Measurements from ENCODE around the gene TMEM107.
A peak's percentile ranks its signal among the peaks of the same experiment; 100 is the strongest.

The TMEM107 gene

DNA sequence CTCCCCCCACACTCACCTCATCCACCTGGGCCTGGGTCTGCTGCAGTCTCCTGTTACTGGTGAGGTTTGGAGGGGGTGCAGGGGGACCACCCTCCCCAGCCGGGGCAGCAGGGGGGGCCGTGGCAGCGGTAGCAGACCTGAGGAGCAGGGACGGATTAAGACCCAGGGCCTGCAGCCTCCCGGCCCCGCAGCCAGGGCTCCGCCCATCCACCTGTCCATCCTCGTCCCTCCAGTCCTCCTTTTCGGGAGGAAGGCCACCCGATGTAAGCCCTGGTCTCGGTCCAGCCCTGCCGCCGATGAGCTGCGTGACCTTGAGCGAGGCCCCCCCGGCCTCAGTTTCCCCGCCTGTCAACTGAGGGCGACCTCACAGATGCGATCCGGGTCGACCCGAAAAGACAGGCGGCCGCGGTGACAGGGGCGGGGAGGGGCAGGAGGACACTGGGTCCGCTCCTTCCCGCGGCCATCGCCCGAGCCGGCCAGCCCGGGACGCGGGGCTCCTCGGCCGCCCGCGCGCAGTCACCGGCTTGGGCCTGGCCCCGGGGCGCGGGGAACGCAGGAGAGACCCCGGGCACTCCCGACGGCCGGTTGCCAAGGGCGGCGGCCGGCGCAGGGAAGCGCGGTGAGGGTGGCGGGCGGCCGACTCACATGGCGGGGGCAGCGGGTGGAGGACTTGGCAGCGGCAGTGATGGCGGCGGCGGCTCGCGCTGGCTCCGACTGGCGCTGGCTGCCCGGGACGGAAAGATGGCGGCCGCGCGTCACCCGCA, 13.8 kb downstream of the TMEM107 start, which contains the start of gene VAMP2:
Gene VAMP2, minus strand, starts transcription at position 716 of the 764 bp plus-strand sequence. Its CDS starts 69 bp downstream, at position 647.
- DNase-seq (ENCODE audit: low read depth in 2 of 2), result peak in 1 of 2 donors; percentile 72

- no peak for DNase-seq (ENCODE audit: low read depth in 2 of 2)
Observed at GRCh38 chr17:8161289-8162232, 14.6 kb downstream of the TMEM107 start.

GRCh38 chr17:8160741-8161221, 15.4 kb downstream of the TMEM107 start:
- no peak for DNase-seq (ENCODE audit: low read depth in 2 of 2)

GRCh38 chr17:8160224-8160577, 16.0 kb downstream of the TMEM107 start:
- no peak for DNase-seq (ENCODE audit: low read depth in 2 of 2)

GRCh38 chr17:8159459-8160223, 16.5 kb downstream of the TMEM107 start:
- no peak for DNase-seq (ENCODE audit: low read depth in 2 of 2)

GRCh38 chr17:8159032-8159400, 17.2 kb downstream of the TMEM107 start:
- no peak for DNase-seq (ENCODE audit: low read depth in 2 of 2)

DNA sequence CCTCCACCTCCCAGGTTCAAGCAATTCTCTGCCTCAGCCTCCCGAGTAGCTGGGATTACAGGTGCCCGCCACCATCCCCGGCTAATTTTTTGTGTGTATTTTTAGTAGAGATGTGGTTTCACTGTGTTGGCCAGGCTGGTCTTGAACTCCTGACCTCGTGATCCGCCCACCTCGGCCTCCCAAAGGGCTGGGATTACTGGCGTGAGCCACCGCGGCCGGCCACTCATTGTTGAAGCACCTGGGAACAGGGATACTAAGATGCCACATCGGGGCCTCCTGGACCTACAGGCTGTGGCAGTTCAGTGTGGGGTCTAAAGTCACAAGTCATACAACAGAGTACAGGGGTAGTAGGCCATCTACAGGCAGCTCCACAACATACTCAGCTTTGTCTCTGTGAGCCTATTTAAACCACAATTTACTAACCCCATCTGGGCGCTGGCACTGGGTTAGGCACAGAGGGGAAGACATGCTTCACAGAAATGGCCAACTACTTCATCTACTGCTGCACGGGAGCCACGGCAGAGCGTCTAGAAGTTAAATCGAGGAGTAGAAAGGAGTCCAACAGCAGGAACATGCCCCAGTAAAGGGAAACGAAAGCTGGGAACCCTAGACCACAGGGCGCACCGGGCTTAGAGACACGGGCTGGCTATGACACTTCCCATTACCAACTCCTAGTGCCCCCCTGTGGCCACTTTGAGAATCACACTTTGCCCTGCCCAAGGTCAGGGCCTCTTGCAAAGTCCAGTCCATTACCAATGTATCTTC, 17.7 kb downstream of the TMEM107 start:
- peak; percentile 81 to 83 for DNase-seq (ENCODE audit: low read depth in 2 of 2)

DNA sequence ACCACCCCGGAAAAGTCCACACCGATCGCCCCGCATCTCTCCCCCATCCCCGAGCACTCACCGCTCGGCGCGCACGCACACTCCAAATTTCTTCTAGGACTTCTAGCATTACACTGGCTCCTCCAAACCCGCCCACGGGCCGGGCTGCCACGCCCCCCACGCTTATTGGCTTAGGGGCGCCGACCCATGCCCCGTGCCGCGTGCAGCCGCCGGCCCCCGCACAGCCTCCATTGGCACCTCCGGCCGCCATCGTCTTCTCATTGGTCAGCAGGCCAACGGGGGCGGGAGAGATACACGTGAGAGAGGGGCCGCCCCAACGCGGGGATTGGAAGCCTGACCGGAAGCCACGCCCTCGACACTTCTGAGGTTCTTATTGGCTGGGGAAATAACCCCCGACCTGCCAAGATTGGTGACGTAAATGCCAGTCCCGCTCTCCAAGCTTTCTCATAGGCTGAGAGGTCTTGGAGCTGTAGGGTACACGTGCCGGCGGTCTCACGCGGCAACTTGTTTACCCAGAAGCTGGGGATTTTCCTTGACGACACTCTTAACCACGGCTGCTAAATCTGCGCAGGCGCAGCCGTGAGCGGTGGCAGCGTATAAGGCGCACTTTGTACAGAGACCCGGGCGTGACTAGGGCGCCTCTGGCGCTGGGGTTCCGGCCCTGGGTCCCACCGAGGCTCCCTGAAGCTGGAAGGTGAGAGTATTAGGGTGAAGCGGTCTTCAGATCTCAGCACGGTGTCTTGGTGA, 19.8 kb downstream of the TMEM107 start:
- DNase-seq (ENCODE audit: low read depth in 2 of 2), result peak; percentile 99

DNA sequence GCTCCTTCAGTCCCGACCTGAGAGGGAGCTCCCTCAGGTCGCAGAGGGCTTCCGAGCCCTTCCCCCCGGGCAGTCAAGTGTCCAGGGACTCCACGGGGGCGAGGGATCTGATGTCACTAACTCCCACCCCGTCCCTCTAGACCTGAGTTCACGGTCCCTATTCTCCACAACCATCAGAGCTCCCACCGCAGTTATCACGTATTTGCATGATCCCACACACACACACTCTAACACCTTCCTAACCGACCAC, 20.3 kb downstream of the TMEM107 start:
- no peak for DNase-seq (ENCODE audit: low read depth in 2 of 2)

DNA sequence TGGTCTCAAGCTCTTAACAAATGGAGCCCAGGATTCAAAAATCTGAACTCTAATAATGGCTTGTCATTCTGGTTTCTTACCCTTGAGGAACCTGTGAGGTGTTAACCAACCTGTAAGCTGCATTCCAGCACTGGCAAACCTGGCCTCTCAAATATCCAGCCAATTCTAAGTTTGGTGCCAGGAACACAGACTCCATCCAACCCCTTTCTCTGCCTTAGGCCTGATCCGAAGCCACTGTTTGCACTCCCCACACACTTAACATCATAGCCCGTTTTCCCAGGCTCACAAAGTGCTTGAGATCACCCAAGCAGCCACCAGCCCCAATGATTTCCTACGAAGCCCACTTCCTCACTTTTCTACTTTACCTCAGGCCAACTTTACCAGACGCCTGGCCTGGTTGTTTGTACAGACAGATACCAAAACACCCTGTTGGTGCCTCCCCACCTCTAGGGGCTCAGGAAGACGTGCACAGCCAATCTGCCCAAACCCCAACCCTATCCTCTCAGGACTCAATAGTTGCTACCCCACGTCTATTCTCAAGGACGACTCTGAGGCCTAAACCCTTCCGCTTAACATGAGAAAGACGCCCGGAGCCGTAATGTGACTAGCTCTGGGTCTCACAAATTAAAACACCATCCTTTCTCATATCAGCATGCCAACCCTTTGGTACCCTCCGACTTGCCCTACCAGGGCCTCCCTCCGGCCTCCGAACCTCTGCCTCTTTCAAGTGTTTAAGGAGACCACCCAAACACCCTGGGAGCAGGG, 20.8 kb downstream of the TMEM107 start:
- DNase-seq (ENCODE audit: low read depth in 2 of 2), result no peak

- DNase-seq (ENCODE audit: low read depth in 2 of 2), result no peak
Observed at GRCh38 chr17:8154608-8155155, 21.5 kb downstream of the TMEM107 start.

GRCh38 chr17:8153957-8154607, 22.1 kb downstream of the TMEM107 start:
- DNase-seq (ENCODE audit: low read depth in 2 of 2), result peak; percentile 73 to 76

GRCh38 chr17:8153525-8153956, 22.6 kb downstream of the TMEM107 start:
- peak; percentile 28 to 49 for DNase-seq (ENCODE audit: low read depth in 2 of 2)

DNA sequence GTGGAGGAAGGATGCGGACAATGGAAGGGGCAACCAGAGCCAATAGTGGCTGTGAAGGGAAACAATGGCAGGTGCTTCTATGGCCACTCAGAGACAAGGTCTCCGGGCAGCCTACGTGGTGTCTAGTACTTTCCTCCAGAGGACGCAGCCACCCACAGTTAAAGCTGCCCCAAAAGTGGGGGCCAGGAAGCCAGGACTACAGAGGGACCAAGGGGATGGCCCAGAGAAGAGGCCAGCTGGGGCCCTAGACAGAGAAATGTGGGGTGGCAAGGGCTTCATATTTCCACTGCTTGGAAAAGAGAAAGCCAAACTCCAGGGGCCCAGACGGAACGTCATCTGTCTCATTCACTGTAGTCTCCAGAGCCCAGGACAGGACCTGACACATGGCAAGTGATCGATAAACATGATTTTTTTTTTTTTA, 23.1 kb downstream of the TMEM107 start:
- no peak for DNase-seq (ENCODE audit: low read depth in 2 of 2)

DNA sequence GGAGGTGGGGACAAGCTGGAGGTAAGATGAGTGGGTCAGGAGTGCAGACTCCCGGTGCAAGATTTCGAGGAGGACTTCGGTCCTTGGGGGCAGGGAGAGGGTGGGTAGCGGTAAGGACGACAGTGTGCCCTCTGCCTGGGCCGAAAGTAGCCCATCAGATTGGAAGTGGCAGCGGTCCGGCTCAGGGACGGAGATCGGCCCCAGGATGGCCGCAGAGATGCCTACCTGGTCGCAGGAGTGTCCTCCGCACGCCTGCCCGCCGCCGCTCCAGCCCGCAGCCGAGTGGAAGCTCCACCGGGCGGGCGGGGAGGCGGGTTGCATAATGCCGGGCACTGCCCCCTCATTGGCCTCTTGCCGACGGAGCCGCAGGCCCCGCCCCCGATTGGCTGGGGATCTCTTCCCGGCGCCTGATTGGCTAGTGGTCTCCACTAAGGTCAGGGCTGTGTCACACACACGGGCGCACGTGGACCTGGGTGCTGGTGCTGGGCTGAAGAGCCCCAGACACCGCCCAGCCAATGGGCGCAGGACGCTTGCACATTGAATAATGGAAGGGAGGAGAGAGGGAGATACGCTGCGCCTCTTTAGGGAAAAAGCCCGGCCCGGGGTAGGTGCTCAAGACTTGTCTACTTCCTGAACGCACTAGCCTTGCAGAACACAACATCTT, 23.9 kb downstream of the TMEM107 start, which contains the start of gene PER1:
Gene PER1, minus strand, starts transcription at position 293 of the 664 bp plus-strand sequence. CDS start 1,698 bp downstream, outside the sequence.
- DNase-seq (ENCODE audit: low read depth in 2 of 2), result peak; percentile 72 to 87

DNA sequence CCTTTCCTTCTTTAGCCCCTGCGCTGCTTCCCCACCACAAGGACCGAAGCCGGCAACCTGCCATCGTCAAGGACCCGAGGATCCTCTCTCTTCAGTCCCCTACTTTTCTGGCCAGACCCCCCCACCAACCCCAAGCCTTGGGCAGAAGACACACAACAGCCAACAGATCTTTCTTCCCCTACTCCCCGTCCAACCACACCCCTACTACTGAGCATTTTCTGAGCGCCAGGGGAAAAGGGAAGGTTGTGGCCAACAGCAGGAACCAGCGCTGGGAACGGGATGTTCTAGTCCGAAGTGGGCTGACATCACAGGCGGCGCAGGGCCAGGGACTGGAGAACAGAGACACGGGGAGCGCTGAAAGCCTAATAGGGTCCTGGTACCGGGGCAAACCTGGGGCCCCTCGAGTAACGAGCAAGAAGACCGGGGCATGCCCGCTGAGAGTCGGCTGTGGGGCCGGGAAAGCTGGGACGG, 24.5 kb downstream of the TMEM107 start:
- DNase-seq (ENCODE audit: low read depth in 2 of 2), result no peak

- DNase-seq (ENCODE audit: low read depth in 2 of 2), result peak; percentile 79 to 85
Observed at GRCh38 chr17:8151120-8151640, 25.0 kb downstream of the TMEM107 start.

Measured in stimulated activated CD4-positive, alpha-beta T cell treated with anti-CD3 and anti-CD28 coated beads, Interleukin-1b, Interleukin-23, amount 100 ng/mL, for 4 hours (primary cell).